PC-3 (cell line): ENCODE data around the gene MED19. TPM values are rescaled to one million over a fixed set of nuclear protein-coding genes. Genes with fewer than 3 reads are reported as not detected.
A peak's percentile ranks its signal among the peaks of the same experiment; 100 is the strongest.
"Not testable (repeated sequence)": the region's sequence is repeated elsewhere in the genome, so short reads cannot be mapped to it uniquely, and the experiment has no call there.

ENCODE experiments used
- ATAC-seq: fragments of 200-7000 bp; cut with Tn5 transposase; 2 replicates; pipeline ENCODE4 v1.9.1; 2020; ENCODE audit warnings: mild to moderate bottlenecking, moderate library complexity
- BruUV-seq: library from RNA; stranded (reverse); fragments of 400-500 nt; replicated peaks from 2 replicates; lab custom pipeline; 2021; lab: Mats Ljungman, UMichigan
- CTCF ChIA-PET: fragments of 300-600 bp; sonication (Branson Sonifier 250); formaldehyde crosslinking; loops from one replicate; lab custom pipeline; 2022; ENCODE audit warnings: antibody characterized with exemption; lab: Charles Lee
- POLR2A ChIA-PET: fragments of 300-600 bp; sonication (Branson Sonifier 250); formaldehyde crosslinking; loops from one replicate; lab custom pipeline; 2022; ENCODE audit warnings: antibody characterized with exemption; ENCODE audit not compliant: unreplicated experiment; lab: Charles Lee
- DNase-seq: peaks from one replicate; pipeline ENCODE4 v3.0.0-alpha.2; 2015
- H2AFZ ChIP-seq: fragments of 300-600 bp; sonication (generic); 2 replicates; pipeline ENCODE4 v1.6.0; 2016; ENCODE audit warnings: antibody characterized with exemption, low read length
- H3F3A ChIP-seq: fragments of 300-600 bp; sonication (generic); one replicate; pipeline ENCODE4 v1.6.0; 2017; ENCODE audit warnings: antibody characterized with exemption, low read length, control low read depth, mild to moderate bottlenecking; ENCODE audit not compliant: unreplicated experiment
- H3K27ac ChIP-seq: fragments of 300-600 bp; sonication (generic); 2 replicates; pipeline ENCODE4 v1.5.1; 2016; ENCODE audit warnings: mild to moderate bottlenecking, low read length
- H3K27me3 ChIP-seq: fragments of 300-600 bp; sonication (generic); 2 replicates; pipeline ENCODE4 v1.6.1; 2016; ENCODE audit warnings: low read length, mixed read lengths
- H3K36me3 ChIP-seq: fragments of 300-600 bp; sonication (generic); 2 replicates; pipeline ENCODE4 v1.6.1; 2016; ENCODE audit warnings: low read depth, mixed run types, low read length, mixed read lengths
- H3K4me1 ChIP-seq: fragments of 300-600 bp; sonication (generic); 2 replicates; pipeline ENCODE4 v1.5.1; 2016; ENCODE audit warnings: low read length; ENCODE audit not compliant: insufficient read depth
- H3K4me2 ChIP-seq: fragments of 300-600 bp; sonication (generic); 2 replicates; pipeline ENCODE4 v1.6.0; 2016; ENCODE audit warnings: low read length
- H3K4me3 ChIP-seq: fragments of 300-600 bp; sonication (generic); 2 replicates; pipeline ENCODE4 v1.5.1; 2016; ENCODE audit warnings: mild to moderate bottlenecking, low read length, mixed read lengths
- H3K79me2 ChIP-seq: fragments of 300-600 bp; sonication (generic); 2 replicates; pipeline ENCODE4 v1.6.1; 2017; ENCODE audit warnings: low read length, mixed read lengths
- H3K9ac ChIP-seq: fragments of 300-600 bp; sonication (generic); 2 replicates; pipeline ENCODE4 v1.6.0; 2016; ENCODE audit warnings: mild to moderate bottlenecking, low read length
- H3K9me2 ChIP-seq: fragments of 300-600 bp; sonication (generic); replicated peaks from 2 replicates; pipeline ENCODE4 v1.6.1; 2016; ENCODE audit warnings: mixed run types, low read length, mixed read lengths
- H3K9me3 ChIP-seq: fragments of 300-600 bp; sonication (generic); 2 replicates; pipeline ENCODE4 v1.6.1; 2016; ENCODE audit warnings: low read length, mixed read lengths
- H4K20me1 ChIP-seq: fragments of 300-600 bp; sonication (generic); 2 replicates; pipeline ENCODE4 v1.6.1; 2016; ENCODE audit warnings: low read length, mixed read lengths
- CTCF ChIP-seq: fragments of 300-600 bp; sonication (generic); conservative IDR thresholded peaks from 2 replicates; pipeline ENCODE4 v1.5.1; 2017; ENCODE audit warnings: antibody characterized with exemption, low read depth, mild to moderate bottlenecking, low read length
- EZH2 ChIP-seq: fragments of 300-600 bp; sonication (generic); IDR thresholded peaks from one replicate; pipeline ENCODE4 v1.6.1; 2017; ENCODE audit warnings: antibody characterized with exemption, mild to moderate bottlenecking, low read length; ENCODE audit not compliant: unreplicated experiment
- EZH2phosphoT487 ChIP-seq: fragments of 300-600 bp; sonication (generic); IDR thresholded peaks from 2 replicates; pipeline ENCODE4 v1.6.1; 2018; ENCODE audit warnings: mild to moderate bottlenecking, antibody characterized with exemption, low read length, borderline replicate concordance
- intact Hi-C: fragments of 100-400 bp; cut with micrococcal nuclease; formaldehyde crosslinking; loops from 2 replicates; pipeline ENCODE4 v1.9.0; 2023
- total RNA-seq: library from RNA; depleted of rRNA; stranded (reverse); fragments of >200 nt; gene quantifications from 2 replicates; pipeline ENCODE4 v1.2.3, GENCODE V29; 2014

Gene MED19
- total RNA-seq, 1 experiment from 2014 or later: 41.8 TPM

- no peak overlapping the region for H3K4me2 ChIP-seq
- H3K36me3 ChIP-seq: peaks cover 30% of the 10 kb centered on the region; the same call in 1 of the 2 replicates
- intact Hi-C loops: no loop called here
- H3K9ac ChIP-seq: no peak overlapping the region
- TF ChIP-seq EZH2: no peak
- no peak for TF ChIP-seq EZH2phosphoT487
- TF ChIP-seq CTCF: no peak
- H3K9me3 ChIP-seq: no peaks in the 10 kb centered on the region
- no peak for DNase-seq
- ChIA-PET CTCF (no interaction called here), POLR2A (no interaction called here)
- H3K79me2 ChIP-seq: peaks cover 95% of the 10 kb centered on the region
- no peak for ATAC-seq
- no TSS peak for BruUV-seq
- H2AFZ ChIP-seq: no peak overlapping the region
- H3K27ac ChIP-seq: no peak overlapping the region
- H3K9me2 ChIP-seq: no peaks in the 10 kb centered on the region
- no peaks in the 10 kb centered on the region for H3K4me1 ChIP-seq
- no peaks in the 10 kb centered on the region for H3K27me3 ChIP-seq
- no peaks in the 10 kb centered on the region for H3F3A ChIP-seq
- no peak overlapping the region for H3K4me3 ChIP-seq
- H4K20me1 ChIP-seq: peaks cover 35% of the 10 kb centered on the region
These were observed 15.2 kb upstream of the MED19 start for GRCh38 chr11:57727185-57727584.

DNA sequence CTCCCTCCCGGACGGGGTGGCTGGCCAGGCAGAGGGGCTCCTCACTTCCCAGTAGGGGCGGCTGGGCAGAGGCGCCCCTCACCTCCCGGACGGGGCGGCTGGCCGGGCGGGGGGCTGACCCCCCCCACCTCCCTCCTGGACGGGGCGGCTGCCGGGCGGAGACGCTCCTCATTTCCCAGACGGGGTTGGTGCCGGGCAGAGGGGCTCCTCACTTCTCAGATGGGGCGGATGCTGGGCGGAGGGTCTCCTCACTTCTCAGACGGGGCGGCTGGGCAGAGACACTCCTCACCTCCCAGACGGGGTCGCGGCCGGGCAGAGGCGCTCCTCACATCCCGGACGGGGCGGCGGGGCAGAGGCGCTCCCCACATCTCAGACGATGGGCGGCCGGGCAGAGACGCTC is 4.7 kb upstream of the MED19 start:
- H3K4me2 ChIP-seq, H3K9me3 ChIP-seq, CTCF ChIA-PET, H2AFZ ChIP-seq, H3K27ac ChIP-seq, POLR2A ChIA-PET, H3K9me2 ChIP-seq, H3K9ac ChIP-seq, BruUV-seq, intact Hi-C loops, H3K27me3 ChIP-seq, H3K4me3 ChIP-seq, DNase-seq, H3F3A ChIP-seq, ATAC-seq: not testable (repeated sequence)
- peaks cover 38% of the 10 kb centered on the region for H4K20me1 ChIP-seq
- H3K4me1 ChIP-seq: peaks cover 15% of the 10 kb centered on the region
- H3K79me2 ChIP-seq: peaks cover 70% of the 10 kb centered on the region
- peaks cover 16% of the 10 kb centered on the region for H3K36me3 ChIP-seq

- Histone ChIP-seq H2AFZ (no peak overlapping the region), H3K9me3 (no peaks in the 10 kb centered on the region), H3K4me2 (peak overlapping the region; percentile 98), H3K9ac (peak overlapping the region; percentile 96; the same call in 1 of the 2 replicates), H3K79me2 (peaks cover 63% of the 10 kb centered on the region), H3K9me2 (no peaks in the 10 kb centered on the region), H3K36me3 (peaks cover 7% of the 10 kb centered on the region; the same call in 1 of the 2 replicates), H4K20me1 (peaks cover 20% of the 10 kb centered on the region), H3K27me3 (no peaks in the 10 kb centered on the region), H3F3A (no peaks in the 10 kb centered on the region), H3K4me3 (peak overlapping the region; percentile 99), H3K4me1 (peaks cover 24% of the 10 kb centered on the region), H3K27ac (no peak overlapping the region)
- DNase-seq: no peak
- CTCF ChIA-PET: no interaction called here
- POLR2A ChIA-PET: no interaction called here
- TF ChIP-seq CTCF (no peak), EZH2phosphoT487 (no peak), EZH2 (no peak)
- no peak for ATAC-seq
- intact Hi-C loops: no loop called here
- no TSS peak for BruUV-seq
These were observed 1.8 kb upstream of the MED19 start for GRCh38 chr11:57713835-57714234.
